GM12801 (cell line): Measurements from ENCODE around the gene HNRNPK.

Experiments
- TF ChIP-seq, protein P1 (sequence below): IDR thresholded peaks from one replicate; pipeline ENCODE4 v1.5.1; 2011; ENCODE audit warnings: control low read depth; ENCODE audit not compliant: insufficient read length; ENCODE audit errors: extremely low read depth

The HNRNPK gene

GRCh38 chr9:83999141-83999918, 19.3 kb upstream of the HNRNPK start:
- TF ChIP-seq, protein P1, sequence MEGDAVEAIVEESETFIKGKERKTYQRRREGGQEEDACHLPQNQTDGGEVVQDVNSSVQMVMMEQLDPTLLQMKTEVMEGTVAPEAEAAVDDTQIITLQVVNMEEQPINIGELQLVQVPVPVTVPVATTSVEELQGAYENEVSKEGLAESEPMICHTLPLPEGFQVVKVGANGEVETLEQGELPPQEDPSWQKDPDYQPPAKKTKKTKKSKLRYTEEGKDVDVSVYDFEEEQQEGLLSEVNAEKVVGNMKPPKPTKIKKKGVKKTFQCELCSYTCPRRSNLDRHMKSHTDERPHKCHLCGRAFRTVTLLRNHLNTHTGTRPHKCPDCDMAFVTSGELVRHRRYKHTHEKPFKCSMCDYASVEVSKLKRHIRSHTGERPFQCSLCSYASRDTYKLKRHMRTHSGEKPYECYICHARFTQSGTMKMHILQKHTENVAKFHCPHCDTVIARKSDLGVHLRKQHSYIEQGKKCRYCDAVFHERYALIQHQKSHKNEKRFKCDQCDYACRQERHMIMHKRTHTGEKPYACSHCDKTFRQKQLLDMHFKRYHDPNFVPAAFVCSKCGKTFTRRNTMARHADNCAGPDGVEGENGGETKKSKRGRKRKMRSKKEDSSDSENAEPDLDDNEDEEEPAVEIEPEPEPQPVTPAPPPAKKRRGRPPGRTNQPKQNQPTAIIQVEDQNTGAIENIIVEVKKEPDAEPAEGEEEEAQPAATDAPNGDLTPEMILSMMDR = no peak

- TF ChIP-seq, protein P1 = no peak
Observed at GRCh38 chr9:83996126-83996525, 16.1 kb upstream of the HNRNPK start.

GRCh38 chr9:83992901-83993300, 12.9 kb upstream of the HNRNPK start:
- TF ChIP-seq, protein P1 = no peak

- TF ChIP-seq, protein P1 = no peak
Observed at GRCh38 chr9:83992407-83992806, 12.4 kb upstream of the HNRNPK start.

DNA sequence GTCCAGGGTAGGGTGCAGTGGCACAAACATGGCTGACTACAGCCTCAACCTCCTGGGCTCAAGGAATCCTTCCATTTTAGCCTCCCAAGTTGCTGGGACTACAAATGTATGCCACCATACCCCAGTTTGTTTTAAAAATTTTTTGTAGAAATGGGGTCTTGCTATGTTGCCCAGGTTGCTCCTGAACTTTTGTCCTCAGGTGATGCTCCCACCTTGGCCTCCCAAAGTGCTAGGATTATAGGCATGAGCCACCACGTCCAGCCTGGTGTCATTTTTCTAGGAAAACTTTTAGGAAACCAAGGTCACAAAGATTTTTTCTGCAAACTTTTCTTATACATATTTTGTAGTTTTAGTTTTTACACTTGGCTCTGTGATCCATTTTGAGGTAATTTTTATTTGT, 11.3 kb upstream of the HNRNPK start:
- TF ChIP-seq, protein P1 = no peak

- TF ChIP-seq, protein P1 = no peak
Observed at GRCh38 chr9:83988411-83988810, 8.4 kb upstream of the HNRNPK start.

GRCh38 chr9:83987402-83987791, 7.4 kb upstream of the HNRNPK start:
- TF ChIP-seq, protein P1 = no peak
